OCI-M2 (cell line): ENCODE data around the gene ARPP19.
"Not testable (repeated sequence)": the region's sequence is repeated elsewhere in the genome, so short reads cannot be mapped to it uniquely, and the experiment has no call there.

ENCODE experiments used
- DNase-seq: peaks from one replicate; lab custom pipeline; 2025; ENCODE audit not compliant: unreplicated experiment; lab: John Stamatoyannopoulos, UW

ARPP19 gene

DNA sequence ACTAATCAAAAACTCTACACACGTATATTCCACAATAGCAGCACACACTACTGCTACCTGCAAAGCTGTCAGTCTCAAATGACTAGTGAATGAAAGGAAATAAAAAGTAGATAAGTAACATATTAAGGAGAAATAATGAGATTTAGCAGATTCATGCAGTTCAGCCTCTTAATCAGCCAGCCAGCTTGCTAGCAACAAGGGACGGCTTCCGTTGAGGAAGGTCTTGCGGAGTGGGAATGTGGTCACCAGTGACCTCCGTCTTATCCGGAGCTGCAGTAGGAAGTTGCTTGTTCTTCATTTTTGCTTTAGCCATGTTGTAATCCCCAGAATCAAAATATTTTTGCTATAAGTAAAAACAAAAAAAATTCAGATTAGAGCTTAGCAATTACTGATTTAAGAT lies 17.1 kb downstream of the ARPP19 start:
- no peak for DNase-seq

DNA sequence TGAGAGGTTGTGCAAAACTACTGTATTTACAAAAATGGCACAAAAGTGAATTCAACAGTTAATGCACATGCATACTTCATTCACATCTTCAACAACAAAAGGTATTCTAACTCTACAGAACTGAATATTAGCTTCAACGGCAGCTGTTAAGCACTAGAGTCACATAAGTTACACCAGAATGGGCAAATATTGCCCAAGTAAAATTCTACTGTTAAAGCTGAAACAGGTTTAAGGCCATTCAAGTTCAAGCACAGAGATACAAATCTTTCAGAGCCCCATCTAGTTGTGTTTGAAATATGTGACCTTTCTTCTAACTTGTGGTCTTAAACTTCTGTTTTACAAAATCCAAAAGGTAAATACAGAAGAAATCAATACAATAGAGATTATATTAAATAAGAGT lies 17.6 kb downstream of the ARPP19 start:
- DNase-seq = not testable (repeated sequence)

DNA sequence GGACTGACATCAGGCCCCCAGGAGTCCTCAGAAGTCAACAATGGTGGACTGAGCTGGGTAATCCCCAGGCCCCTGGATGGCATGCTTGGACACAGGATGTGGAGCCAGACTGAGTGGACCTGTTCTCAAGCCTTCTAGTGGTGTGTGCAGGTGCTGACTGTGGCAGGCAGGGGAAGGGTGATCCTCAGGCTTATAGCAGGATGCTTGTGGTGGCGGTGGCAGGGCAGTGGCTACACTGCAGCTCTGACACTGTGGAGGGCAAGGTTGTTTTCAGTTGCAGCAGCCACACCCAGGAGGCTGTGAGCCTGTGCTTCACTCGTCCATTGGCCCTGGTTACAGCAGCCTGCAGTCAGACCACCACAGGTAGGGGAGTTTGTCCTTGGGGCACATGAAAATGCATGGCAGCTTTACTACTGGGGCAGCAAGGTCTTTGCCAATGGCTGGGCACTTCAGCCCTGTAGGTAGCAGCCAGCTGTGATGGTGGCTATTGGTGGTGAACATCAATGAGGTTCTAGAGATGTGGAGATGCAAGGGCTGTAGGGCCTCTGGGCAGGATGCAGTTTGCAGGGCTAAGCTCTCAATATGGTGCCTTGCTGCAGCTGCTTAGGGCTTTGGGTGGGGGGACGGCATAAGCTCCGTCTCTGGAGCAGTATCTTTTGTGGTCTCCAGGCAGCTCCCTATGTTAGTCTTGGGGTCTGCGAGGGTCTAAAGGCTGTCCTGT lies 22.6 kb downstream of the ARPP19 start:
- no peak for DNase-seq

DNA sequence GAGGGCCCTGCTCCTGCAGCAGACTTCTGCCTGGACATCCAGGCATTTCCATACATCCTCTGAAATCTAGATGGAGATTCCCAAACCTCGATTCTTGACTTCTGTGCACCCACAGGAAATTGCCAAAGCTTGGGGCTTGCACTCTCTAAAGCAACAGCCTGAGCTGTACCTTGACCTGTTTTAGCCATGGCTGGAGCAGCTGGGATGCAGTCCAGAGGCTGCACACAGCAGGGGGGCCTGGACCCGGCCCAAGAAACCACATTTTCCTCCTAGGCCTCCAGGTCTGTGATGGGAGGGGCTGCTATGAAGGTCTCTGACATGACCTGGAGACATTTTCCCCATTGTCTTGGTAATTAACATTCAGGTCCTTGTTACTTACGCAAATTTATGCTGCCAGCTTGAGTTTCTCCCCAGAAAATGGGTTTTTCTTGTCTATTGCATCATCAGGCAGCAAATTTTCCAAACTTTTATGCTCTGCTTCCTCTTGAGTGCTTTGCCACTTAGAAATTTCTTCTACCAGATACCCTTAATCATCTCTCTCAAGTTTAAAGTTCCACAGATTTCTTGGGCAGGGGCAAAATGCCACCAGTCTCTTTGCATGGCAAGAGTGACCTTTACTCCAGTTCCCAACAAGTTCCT lies 28.3 kb downstream of the ARPP19 start:
- DNase-seq = no peak

DNA sequence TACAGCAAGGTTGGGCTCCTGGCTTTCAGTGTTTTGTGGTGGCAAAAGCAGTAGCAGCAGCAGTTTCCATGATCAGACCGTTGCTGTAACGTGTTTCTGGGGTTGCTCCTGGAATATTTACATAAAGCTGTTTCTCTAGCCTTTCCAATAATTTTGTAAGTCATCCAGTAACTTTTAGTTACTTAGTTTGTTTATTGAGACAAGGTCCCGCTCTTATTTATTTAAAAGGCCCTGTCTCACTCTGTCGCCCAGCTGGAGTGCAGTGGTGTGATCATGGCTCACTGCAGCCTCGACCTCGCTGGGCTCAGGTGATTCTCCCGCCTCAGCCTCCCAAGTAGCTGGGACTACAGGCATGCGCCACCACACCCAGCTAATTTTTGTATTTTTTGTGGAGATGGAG lies 31.4 kb downstream of the ARPP19 start:
- DNase-seq = no peak

DNA sequence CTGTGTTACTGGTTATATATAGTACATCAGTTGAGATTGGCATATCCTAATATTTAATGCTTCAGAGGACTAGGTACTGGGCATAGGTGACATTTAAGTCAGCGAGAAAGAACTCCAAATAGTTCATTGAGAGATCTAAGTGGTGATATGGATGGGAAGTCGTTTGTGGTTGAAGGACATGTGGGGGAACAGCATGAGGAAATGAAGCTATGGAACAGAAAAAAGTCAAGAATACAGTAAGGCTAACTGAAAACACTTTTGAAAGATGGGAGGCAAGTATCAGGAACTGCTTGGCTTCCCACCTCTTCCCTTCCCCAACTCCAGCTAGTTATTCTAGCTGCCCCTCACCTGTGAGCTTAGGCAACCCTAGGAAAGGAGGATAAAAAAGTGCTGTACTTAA lies 36.4 kb downstream of the ARPP19 start:
- no peak for DNase-seq

DNA sequence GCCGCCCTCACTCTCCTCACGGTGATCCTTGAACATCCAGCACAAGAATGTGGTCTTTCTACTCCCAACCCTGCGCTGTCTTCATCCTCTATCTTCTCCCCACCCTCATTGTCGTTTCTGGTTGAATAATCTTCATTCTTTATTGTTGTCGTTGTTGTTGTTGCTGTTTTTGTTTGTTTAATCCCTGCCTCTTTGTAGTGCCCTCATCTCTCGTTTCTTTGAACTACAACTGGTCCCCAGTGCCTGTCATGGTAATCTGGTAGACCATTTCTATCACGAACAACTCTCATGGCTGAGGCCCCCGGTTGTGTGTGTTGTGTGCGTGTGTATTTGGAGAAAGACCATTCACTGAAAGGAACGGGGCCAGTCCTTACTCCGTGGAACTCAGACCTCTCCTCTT lies 38.9 kb downstream of the ARPP19 start:
- no peak for DNase-seq

DNA sequence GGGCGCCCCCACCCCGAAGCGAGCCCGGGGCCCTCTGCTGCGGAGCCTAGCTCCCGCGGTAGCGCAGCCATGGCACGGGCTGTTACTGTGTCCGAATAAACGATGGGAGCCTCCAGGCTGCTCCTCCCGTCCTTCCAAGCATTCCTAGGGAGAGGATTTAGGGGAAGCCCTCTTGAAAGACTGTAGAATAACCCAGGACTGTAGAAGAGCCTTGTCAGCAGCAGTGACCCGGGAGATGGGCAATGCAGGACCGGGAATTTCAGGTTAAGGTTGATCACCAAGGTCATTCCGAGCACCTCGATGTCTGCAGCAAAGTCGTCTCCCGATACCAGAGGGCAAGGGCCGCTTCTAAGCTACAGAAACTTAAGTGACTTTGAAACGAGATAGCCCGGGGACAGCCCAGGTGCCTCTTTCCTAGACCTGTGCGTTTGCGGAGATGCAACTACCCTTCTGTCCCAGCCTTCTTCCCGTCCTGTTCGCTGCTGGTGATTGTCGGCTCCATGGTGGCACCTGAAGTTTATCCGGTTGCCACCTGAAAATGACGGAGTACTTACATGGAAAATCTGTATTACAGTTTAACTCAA lies 39.4 kb downstream of the ARPP19 start:
- DNase-seq = no peak

DNA sequence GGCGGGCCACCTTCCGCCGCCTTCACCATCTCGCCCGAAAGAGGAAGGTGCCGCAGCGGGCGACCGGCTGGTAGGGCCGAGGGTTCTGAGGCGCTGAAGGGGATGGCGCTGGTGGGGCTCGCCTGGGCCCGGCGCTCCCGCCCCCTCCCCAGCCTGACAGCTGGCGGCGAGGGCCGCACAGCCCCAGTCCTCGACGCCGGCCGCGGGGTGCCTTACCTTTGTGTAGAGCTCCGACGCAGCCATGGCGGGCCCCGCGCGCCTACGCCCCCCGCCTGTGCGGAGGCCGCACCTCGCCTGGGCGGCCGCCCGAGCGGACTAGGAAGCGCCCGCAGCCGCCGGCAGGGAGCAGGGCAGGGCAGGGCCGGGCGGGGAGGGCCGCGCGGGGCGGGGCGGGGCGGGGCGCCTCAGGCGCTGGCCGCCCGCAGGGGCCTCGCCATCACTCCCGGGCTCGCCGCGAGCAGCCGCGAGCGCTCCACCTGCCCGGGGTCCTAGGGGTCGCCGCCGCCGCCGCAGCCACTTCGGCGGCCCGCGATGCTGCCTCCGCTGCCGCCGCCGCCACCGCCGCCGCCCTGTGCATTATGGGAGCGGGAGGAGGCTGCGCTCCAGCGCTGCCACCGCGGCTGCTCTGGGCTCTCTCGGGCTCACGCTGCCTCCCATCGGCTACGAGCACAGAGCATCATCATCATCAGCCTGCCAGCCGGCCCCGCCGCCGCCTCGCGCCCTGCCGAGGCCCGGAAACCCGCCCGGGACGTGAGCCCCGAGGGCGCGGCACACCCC lies 40.1 kb downstream of the ARPP19 start, which contains the start of gene MYO5A:
Gene MYO5A (minus strand): TSS at position 317 of the 777 bp plus-strand sequence. CDS start 74 bp downstream, at position 243.
- no peak for DNase-seq

DNA sequence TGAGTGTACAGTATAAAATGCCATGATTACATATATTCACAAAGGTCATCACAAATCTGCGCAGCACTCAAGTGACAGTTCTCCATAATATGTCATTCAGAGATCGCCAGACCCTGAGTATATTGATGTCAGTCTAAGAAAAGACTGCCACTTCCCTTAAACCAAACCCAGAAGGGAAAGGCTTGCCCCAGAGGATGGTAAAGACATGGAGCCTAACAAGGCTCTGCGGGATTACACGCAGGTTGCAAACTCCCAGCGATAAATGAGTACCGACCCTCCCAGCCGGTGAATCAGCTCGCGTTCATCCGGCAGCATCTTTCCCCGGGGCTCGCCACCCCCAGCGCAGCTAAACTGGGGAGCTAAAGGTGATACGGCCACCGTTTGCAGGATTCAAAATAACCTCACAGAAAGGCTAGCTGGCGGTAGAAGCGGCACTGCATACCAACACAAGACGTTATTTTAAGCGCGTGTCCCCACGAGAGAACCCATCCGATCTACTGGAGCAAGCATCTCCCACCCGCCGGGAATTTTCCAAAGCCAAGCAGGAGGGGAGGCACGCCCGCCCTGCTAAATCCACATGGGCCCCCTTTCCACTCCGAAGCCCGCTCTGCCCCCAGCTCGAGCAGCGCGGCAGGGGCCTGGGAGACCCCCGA lies 40.8 kb downstream of the ARPP19 start:
- no peak for DNase-seq

DNA sequence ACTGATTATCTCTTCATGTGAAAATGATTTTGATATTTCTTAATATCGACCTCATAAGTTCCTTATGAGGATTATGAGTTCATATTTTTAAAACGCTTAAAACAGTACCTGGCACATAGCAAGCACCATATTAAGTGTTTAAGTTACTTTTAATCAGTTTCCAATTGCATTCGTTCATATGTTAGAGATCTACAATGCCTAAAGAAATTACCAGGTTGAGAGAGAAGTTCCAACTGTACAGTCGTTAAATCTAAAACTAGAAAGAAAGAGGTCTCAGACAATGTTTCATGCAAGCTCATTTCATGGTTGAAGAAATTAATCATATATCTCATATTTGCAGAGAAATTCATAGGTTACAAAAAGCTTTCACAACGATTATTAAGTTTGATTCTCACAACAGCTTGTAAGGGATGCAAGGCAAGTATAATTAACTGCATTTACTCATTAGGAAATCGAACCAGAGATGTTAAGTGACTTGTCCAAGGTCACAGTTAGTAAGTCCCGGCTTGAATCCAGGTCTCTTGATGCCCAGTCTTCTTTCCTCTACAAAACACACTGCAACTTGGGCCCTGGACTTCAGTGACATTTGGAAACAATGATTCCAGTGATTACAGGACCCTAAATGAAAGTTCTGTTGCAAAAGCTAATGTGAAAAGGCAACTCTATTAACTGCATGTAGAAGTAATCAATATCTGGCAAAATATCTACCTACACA lies 41.5 kb downstream of the ARPP19 start:
- no peak for DNase-seq

DNA sequence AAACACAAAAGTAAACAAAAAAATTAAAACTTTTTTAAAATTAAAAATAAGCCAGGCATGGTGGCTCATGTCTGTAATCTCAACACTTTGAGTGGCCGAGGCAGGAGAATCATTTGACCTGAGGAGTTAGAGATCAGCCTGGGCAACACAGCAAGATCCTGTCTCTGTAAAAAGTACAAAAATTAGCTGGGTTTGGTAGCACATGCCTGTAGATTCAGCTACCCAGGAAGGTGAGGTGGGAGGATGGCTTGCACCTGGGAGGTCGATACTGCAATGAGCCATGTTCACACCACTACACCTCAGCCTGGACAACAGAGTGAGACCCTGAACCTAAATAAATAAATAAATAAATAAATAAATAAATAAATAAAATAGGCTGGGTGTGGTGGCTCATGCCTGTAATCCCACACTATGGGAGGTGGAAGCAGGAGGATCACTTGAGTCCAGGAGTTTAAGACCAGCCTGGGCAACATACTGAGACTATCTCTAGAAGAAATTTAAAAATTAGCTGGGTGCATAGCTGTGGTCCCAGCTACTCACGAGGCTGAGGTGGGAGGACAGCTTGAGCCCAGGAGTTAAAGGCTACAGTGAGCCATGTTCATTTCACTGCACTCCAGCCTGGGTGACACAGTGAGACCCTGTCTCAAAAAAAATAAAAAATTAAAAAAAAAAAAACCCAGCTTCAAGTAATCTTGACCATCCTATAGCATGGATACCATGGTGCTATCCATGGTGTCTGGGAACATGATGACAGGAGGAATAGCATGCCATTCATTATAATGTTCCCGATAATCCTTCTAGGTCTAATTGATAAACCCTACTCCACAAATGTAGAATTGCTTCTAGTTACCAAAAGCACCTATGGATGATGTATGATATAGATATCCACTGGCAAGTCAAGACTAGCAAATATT lies 44.4 kb downstream of the ARPP19 start:
- DNase-seq = no peak

DNA sequence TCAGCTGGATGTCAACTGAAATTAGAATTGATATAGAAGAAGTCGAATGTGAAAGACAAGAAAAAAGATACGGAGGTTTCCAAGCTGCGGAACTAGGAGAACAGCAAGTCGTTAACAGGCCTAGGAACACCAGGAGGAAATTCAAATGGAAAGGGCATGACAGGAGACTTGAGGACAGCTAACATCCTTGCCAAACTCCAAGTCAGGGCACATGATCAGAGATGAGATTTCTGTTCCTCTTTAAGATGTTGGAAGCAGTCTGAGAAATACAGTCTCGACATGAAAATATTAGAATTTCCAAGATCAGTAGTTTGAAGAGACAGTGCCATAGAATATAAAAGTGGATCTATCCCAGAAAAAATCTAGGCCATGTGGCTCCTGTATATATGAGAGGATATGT lies 45.2 kb downstream of the ARPP19 start:
- no peak for DNase-seq

DNA sequence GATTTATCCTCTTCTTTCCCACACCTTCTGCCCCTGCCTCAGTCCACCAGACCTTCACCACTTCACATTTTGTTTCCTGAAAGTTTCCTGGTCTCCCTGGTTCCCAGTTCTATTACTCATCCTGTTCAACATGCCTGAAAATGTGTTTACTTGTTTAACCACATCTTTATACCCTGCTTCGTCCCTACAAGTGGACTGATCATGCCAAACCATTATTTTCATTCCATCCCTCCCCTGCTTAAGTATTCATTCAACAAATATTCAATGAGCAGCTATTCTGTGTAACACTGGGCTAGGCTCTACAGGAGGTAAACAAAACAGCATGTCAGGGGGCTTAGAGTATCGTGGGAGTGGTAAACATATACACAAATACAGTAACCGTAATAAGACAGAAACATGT lies 45.6 kb downstream of the ARPP19 start:
- no peak for DNase-seq

DNA sequence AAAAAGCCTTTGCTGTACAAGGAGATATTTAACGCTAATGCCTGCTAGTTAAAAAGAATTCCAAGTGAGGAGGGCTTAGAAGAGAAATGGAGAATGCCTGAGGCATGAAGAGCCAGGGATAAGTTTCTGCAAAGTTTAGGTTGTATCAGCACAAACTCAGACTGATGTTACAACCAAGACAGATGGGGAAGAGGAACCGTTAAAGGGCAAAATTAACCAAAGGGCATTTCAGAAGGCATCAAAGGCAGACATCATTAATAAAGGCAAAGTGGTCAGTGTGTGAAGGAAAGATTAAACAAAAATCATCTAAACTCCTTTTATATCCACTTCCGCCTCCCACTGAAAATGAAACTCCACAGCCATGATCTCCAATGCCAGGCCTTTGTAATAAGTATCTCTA lies 47.1 kb downstream of the ARPP19 start:
- DNase-seq = no peak

DNA sequence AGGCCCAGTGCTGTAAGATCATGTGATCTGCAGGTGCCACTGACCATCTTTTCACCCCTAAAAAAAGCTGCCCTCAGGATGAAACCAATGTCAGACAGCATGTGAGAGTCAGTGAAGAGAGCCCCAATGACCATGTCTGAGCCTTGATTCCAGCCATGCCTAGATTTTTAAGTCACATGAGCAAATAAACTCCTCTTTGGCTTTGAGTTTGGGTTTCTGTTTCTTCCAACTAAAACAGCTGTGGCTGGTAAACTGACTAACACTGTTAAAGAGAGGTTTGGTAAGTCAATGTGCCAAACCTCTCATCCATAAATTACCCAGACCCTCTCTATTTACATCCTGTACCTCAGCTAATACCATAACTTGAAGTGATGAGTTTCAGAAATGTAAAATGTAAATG lies 48.4 kb downstream of the ARPP19 start:
- no peak for DNase-seq

DNA sequence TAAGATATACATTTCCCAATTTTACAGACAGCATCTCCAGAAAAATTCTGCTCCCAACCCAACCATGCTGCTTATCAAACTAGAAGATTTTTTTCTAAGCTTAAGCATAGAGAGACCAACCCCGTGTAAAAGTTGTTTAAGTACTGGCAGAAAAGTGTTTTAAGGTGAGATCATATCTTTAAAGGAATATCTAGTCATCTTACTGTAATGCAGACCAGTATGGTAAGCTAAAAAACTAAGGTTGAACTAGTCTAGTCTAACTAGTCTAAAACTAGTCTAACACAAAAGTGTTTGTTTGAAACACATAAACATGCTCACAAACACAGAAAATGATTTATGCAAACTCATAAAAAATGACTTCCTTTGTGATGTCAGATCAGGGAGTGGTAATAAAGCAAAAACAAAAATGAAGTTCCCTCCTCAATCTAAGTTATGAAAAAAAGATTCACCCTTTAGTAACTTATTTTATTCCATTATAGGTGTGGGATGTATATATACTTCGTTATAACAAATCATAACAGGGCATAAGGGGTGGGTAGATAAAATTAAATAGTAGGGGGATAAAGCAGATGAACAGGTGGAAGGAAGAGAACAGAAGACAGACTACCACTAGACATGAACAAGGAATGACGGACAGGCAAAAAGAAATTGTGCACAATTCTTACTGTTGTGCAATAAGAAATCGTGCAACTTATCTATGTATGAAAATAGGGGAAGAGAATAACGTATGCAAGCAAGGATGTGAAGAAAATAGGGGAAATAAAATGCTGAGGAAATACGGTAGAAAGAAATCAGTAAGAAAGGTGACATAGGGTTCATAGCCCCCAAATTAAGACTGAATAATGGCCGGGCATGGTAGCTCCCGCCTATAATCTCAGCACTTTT lies 50.1 kb downstream of the ARPP19 start:
- DNase-seq = no peak

DNA sequence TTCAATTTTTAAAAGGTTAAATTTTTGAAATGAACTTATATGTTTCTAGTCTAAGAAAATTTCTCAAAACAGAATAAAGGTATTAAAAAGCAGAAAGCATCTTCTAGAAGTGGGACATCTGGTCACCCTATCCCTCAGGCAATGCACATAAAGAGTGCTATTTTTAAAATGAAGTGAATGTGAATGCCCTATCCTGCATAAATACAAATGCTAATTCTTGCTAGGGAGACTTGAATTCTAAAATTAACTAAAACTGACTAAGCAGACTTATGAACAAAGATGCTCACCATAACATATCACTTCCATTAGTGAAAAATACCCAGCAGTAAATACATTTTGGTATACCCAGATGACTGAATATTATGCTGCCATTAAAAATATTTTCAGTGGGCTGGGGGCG lies 51.8 kb downstream of the ARPP19 start:
- no peak for DNase-seq

DNA sequence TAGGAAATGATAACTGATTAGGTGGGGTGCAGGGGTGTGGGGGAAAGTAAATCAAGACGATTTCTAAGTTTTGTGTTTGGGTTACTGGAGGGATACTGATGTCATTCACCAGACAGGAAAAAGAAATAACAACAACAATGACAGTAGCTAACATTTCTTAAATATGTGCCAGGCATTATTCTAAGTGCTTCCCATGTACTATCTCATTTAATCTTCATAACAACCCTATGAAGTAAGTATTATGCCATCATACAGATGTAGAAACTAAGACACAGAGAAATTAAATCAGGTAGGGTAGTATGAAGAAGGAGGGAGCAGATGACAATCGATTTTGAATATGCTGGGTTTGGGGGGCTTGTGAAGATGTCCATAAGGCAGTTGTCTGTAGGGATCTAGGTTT lies 53.5 kb downstream of the ARPP19 start:
- DNase-seq = no peak
